ENCODE results near the gene RIPPLY3.
A peak's percentile ranks its signal among the peaks of the same experiment; 100 is the strongest.
"Not testable (repeated sequence)": the region's sequence is repeated elsewhere in the genome, so short reads cannot be mapped to it uniquely, and the experiment has no call there.

The RIPPLY3 gene

GRCh38 chr21:36981977-36982700, 24.4 kb upstream of the RIPPLY3 start:
- no peak for DNase-seq

- DNase-seq: no peak
These were observed 20.5 kb upstream of the RIPPLY3 start for GRCh38 chr21:36985751-36986594.

GRCh38 chr21:36987845-36988244, 18.7 kb upstream of the RIPPLY3 start:
- DNase-seq: no peak

- DNase-seq: no peak
These were observed 18.0 kb upstream of the RIPPLY3 start for GRCh38 chr21:36988536-36988935.

GRCh38 chr21:36989199-36989698, 17.3 kb upstream of the RIPPLY3 start:
- DNase-seq: not testable (repeated sequence)

- peak; percentile 93 for DNase-seq
These were observed 16.6 kb upstream of the RIPPLY3 start for GRCh38 chr21:36989699-36990507.

GRCh38 chr21:36990508-36991205, 15.8 kb upstream of the RIPPLY3 start:
- DNase-seq: no peak

GRCh38 chr21:36992671-36993070, 13.8 kb upstream of the RIPPLY3 start:
- DNase-seq: no peak

GRCh38 chr21:36994501-36995158, 11.9 kb upstream of the RIPPLY3 start:
- DNase-seq: no peak

GRCh38 chr21:36995285-36995684, 11.2 kb upstream of the RIPPLY3 start:
- not testable (repeated sequence) for DNase-seq

GRCh38 chr21:36999131-36999898, 7.2 kb upstream of the RIPPLY3 start:
- no peak for DNase-seq

GRCh38 chr21:37000381-37000780, 6.1 kb upstream of the RIPPLY3 start:
- DNase-seq: no peak

- DNase-seq: no peak
These were observed 5.1 kb upstream of the RIPPLY3 start for GRCh38 chr21:37001441-37001840.

- DNase-seq: not testable (repeated sequence)
These were observed 3.7 kb upstream of the RIPPLY3 start for GRCh38 chr21:37002851-37003250.

- DNase-seq: not testable (repeated sequence)
These were observed 2.6 kb upstream of the RIPPLY3 start for GRCh38 chr21:37003917-37004316.

GRCh38 chr21:37005548-37006485, 685 bp upstream of the RIPPLY3 start:
- no peak for DNase-seq

- no peak for DNase-seq
These were observed 2.2 kb downstream of the RIPPLY3 start for GRCh38 chr21:37008724-37009123.

- no peak for DNase-seq
These were observed 3.3 kb downstream of the RIPPLY3 start for GRCh38 chr21:37009740-37010341.

GRCh38 chr21:37017951-37018679, 11.6 kb downstream of the RIPPLY3 start:
- no peak for DNase-seq

Data from T1000 (cell line).